CD4-positive, alpha-beta T cell treated with Interleukin-4 for 4 hours (primary cell): Measurements from ENCODE around the gene INHBE.
A peak's percentile ranks its signal among the peaks of the same experiment; 100 is the strongest.

Experiments
- DNase-seq: peaks from one replicate; pipeline ENCODE4 v3.0.0-alpha.2; 2020

Gene INHBE

GRCh38 chr12:57461917-57462250 is 6.8 kb downstream of the INHBE start:
- DNase-seq, result no peak

DNA sequence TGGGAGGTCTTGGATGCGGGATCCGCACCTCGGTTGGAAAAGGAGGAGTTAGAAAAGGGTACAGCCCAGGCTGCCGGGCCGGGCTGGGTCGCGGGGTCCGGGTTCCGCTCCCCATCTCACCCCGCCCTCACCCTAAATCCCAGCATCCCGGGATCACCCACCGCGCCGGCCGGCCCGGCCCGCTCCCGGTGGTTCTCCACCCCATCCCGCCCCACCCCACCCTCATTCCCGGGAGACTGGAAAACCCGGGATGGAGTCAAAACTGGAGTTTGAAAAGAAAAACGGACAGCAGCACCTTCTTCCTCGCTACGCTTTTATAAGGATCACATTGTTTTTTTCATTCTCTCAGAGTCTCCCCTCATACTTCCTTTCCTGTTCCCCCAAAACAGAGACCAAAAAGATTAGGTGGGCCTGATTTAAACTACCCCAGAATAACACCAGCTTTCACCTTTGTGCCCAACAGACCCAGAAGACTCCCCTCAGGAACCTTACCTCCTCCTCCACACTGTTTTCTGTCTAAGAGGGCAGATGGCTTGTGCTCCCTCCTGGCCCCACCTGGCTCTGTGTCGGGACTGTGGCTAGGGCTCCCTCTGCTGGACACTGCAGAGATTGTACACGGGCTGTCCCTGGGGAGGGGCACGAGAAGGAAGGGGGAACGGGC is 7.3 kb downstream of the INHBE start:
- peak; percentile 88 for DNase-seq

- no peak for DNase-seq
Observed at GRCh38 chr12:57462912-57463253, 7.8 kb downstream of the INHBE start.

DNA sequence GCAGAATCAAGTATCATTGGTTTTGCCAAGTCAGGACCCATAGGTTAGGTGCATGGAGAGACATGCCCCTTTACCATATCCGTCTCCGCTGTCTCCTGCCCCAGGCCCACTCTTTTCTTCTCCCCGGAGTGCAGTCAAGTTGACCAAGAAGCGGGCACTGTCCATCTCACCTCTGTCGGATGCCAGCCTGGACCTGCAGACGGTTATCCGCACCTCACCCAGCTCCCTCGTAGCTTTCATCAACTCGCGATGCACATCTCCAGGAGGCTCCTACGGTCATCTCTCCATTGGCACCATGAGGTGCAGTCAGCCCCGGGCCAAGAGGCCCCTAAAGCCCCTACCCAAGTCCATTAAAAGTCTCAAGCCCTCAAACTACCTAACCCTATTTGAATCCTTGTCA is 9.5 kb downstream of the INHBE start:
- no peak for DNase-seq

DNA sequence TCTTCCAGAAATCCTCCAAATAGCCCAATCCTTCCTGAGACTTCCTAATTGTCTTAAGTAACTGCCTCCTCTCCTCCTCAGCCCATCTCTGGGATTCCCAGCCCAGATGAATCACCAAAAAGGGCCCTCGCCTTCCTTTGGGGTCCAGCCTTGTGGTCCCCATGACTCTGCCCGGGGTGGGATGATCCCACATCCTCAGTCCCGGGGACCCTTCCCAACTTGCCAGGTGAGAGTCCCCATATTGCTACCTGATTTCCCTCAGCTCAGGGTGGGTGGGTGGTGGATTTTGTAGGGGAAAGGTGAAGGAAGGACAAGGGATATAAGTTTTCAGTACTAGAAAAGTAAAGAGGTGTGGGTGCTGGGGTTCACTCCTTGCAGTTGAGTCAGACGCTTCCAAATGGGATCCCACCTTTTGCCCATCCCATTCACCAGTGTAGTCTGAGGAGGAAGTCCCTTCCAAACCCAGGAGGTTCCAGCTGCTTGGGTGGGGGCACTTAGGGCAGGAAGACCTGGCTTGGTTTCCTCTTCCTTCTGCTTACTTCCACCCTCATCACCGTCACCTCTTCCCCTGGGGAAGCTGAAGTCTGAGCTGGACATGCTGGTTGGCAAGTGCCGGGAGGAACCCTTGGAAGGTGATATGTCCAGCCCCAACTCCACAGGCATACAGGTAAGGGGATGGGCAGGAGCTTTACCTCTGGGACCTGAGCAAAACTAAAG is 10.1 kb downstream of the INHBE start:
- DNase-seq, result no peak

- DNase-seq, result no peak
Observed at GRCh38 chr12:57465747-57466505, 10.8 kb downstream of the INHBE start.

GRCh38 chr12:57467212-57467874 is 12.2 kb downstream of the INHBE start:
- no peak for DNase-seq

GRCh38 chr12:57467915-57468314 is 12.8 kb downstream of the INHBE start:
- DNase-seq, result no peak

- no peak for DNase-seq
Observed at GRCh38 chr12:57469296-57470164, 14.4 kb downstream of the INHBE start.

- no peak for DNase-seq
Observed at GRCh38 chr12:57470286-57470969, 15.3 kb downstream of the INHBE start.

DNA sequence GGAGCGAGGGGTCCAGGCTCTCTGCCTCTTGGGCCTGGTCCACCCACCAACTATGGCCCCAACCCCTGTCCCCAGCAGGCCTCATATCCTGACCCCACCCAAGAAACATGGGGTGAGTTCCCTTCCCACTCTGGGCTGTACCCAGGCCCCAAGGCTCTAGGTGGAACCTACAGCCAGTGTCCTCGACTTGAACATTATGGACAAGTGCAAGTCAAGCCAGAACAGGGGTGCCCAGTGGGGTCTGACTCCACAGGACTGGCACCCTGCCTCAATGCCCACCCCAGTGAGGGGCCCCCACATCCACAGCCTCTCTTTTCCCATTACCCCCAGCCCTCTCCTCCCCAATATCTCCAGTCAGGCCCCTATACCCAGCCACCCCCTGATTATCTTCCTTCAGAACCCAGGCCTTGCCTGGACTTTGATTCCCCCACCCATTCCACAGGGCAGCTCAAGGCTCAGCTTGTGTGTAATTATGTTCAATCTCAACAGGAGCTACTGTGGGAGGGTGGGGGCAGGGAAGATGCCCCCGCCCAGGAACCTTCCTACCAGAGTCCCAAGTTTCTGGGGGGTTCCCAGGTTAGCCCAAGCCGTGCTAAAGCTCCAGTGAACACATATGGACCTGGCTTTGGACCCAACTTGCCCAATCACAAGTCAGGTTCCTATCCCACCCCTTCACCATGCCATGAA is 16.0 kb downstream of the INHBE start:
- no peak for DNase-seq

DNA sequence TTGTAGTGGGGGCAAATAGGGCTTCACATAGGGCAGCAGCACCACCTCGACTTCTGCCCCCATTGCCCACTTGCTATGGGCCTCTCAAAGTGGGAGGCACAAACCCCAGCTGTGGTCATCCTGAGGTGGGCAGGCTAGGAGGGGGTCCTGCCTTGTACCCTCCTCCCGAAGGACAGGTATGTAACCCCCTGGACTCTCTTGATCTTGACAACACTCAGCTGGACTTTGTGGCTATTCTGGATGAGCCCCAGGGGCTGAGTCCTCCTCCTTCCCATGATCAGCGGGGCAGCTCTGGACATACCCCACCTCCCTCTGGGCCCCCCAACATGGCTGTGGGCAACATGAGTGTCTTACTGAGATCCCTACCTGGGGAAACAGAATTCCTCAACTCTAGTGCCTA is 16.6 kb downstream of the INHBE start:
- DNase-seq, result no peak

DNA sequence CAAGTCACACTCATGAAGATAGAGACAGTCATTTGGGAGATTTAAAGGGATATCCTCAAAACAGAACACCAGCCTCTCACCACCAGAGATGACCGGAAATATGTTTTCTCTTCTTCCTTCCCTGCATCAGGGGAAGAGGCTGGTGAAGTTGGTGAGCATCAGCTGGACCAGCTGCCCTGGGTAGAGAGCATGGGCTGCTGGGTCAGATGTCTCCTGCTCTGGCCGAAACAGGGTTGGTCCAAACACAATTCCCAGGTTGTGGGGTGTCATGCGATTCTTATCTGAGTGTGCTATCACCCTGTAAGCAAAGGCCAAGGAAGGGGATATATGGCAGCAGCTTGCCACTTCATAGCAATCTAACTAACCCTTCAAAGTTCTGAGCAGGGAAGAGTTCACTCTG is 17.3 kb downstream of the INHBE start:
- DNase-seq, result no peak

- no peak for DNase-seq
Observed at GRCh38 chr12:57473392-57473791, 18.3 kb downstream of the INHBE start.

- no peak for DNase-seq
Observed at GRCh38 chr12:57473886-57474285, 18.8 kb downstream of the INHBE start.

DNA sequence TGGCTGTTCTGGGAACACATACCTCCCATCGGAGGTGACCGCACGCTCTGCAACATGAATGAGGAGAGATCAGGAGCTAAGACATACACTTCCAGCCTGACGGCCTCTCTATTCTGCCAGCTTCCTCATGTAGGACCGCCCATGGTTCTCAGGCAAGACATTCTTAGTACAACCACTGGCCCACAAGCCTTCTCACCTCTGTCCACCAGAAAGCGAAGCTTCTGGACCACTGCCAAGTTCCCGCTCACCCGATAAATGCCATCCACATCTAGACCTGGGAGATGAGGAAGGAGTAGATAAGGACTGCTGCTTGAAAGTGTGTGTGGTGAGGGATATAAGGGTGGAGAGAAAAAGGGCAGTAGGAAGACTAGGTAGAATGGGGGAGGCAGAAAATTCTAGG is 19.3 kb downstream of the INHBE start:
- no peak for DNase-seq

DNA sequence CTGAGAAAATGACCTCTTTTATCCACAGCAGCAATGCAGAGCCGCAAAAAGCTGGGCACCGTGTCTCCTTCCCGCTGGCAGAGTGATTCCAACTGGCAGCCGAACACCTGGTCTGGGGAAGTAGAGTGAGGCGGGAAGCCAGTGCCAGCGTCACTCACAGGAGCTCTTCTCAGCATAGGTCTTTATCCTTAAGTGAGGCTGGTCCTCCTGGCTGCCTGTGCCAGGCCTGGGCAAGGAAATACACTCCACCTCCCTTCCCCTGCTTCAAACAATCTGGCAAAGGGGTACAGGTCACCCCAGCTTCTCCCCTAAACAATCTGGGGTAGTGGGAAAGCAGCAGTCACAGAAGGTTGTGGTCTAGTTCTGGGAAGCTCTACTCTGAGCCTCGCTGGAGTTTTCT is 19.8 kb downstream of the INHBE start:
- DNase-seq, result no peak

- no peak for DNase-seq
Observed at GRCh38 chr12:57475271-57476161, 20.4 kb downstream of the INHBE start.

DNA sequence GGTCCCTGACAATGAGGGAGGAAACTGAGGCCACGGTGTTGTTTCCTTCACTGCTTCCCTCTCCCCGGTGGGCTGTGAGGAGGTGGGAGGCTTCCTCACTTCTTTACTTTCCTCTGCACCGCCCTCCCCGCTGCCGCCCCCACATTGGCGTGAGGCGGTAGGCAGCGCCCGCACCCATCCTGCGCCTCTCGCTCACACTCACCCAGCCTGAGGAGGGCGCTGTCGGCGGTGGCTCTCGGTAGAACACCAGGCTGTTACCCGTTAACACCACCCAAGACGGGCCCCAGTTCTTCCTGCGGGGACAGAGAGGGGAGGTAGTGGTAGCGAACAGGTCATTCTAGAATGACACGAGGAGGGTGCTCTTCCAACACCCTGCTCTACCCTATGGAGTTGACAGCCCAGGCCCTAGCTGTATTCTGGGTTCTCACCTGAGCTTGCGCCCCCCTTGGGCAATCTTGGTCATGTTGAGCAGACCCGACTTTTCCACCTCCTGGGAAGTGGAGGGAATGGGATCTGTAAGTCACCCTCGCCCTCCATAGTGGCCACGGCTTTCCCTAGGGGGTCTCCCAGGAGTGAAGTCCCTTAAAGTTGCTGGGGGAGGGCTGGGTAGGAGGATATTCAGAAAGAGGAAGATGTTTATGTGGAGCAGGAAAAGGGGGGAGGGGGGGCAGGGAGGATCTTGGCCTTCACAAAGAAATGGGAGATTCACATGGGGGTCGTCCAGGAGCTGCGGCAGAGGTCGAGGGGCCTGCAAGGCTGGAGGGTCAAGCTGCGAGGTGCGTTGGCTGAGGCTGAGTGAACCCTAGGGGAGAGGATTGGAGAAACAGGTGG is 21.3 kb downstream of the INHBE start:
- DNase-seq, result peak; percentile 68
